Hypothalamus (tissue), 51 donors: ENCODE measurements around the gene SIK3.
"Not testable (repeated sequence)": the region's sequence is repeated elsewhere in the genome, so short reads cannot be mapped to it uniquely, and the experiment has no call there.

Experiments
- DNase-seq, 51 donors: peaks; one replicate each; lab custom pipeline; 2025; lab: John Stamatoyannopoulos, UW

Gene SIK3

DNA sequence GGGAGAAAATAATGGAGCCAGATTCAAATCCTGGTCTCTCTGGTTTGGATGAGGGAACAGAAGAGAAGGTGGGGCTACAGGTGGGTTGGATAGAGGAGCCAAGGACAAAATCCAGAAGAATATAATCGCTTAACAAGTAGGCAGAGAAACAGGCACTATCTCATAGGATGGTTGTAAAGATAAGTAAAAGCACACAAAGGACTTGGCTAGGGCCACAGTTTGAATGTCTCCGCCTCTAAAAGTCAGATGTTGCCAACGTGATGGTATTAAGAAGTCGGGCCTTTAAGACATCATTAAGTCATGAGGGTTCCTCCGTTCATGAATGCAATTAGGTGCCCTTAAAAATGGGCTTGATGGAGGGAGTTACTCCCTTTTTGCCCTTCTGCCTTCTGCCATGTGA is 42.8 kb downstream of the SIK3 start:
- DNase-seq, result no peak

DNA sequence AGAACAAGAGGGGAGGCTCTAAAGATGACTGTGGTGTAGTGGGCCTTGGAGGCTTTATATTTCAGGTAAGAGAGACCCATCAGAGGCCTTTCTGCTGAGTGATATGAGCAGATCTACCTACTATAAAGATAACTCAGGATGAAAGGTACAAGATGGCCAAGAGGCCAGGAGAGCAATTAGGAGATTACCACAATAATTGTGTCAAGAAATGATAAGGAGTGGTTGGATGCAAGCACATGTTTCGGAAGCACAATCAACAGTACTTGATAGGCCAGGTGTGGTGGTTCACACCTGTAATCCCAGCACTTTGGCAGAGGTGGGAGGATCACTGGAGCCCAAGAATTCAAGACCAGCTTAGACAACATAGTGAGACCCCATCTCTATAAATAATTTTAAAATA is 43.8 kb downstream of the SIK3 start:
- no peak for DNase-seq

DNA sequence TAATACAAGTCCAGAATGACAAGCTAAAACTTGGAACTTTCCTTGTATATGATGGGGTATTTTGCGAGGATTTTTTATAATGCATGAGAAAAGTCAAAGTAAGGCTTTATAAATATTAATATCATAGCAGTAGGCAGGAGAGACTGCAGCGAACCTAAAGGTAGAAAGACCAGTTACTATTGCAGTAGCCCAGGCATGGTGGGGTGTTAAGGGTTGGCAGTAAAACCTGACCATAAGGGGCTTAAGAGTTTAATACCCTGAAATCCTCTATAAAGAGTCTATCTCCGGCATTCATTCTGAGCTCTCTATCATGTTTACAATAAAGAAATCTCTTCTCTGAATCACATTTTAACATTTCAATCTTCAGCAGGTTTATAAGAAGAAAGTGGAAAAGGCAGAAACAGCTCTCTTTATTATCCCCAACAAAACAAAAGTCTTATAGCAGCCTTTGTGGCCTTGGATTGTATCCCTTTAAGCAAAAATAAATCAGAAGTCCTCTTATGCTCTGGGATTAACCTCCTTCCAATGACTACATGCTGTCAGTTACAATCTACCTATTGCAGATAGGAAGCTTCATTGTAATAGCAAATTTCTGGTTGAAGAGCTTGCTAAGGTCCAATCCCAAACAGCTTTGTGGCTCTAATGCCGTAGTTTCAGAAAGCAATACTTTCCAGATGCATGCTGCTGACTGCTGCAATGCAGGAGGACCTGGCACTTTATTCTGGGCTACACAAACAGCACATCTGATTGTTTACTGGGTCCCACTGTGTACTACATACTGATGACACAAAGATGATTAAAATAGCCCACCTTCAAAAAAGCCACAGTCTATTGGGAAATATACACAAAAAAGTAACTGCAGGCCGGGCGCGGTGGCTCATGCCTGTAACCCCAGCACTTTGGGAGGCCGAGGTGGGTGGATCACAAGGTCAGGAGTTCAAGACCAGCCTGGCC is 45.8 kb downstream of the SIK3 start:
- no peak for DNase-seq

DNA sequence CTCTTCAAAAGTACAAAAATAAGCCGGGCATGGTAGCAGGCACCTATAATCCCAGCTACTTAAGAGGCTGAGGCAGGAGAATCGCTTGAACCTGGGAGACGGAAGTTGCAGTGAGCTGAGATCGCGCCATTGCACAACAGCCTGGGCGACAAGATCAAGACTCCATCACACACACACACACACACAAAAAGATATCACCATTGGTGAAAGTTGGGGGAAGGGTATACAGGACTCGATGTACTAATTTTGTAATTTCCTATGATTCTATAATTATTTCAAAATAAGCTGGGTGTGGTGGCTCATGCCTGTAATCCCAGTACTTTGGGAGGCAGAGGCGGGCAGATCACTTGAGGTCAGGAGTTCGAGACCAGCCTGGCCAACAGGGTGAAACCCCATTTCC is 48.1 kb downstream of the SIK3 start:
- not testable (repeated sequence) for DNase-seq

DNA sequence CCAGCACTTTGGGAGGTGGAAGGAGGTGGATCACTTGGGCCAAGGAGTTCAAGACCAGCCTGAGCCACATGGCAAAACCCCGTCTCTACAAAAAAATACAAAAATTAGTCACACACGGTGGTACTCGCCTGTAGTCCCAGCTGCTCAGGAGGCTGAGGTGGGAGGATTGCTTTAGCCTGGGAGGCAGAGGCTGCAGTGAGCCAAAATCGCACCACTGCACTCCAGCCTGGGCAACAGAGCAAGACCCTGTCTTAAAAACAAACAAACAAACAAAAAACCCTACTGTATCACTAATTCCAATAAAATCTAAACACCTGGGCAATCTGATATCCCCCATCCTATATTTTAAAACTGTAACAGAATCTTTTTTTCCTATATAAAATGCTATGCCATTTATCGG is 51.6 kb downstream of the SIK3 start:
- DNase-seq, result not testable (repeated sequence)

DNA sequence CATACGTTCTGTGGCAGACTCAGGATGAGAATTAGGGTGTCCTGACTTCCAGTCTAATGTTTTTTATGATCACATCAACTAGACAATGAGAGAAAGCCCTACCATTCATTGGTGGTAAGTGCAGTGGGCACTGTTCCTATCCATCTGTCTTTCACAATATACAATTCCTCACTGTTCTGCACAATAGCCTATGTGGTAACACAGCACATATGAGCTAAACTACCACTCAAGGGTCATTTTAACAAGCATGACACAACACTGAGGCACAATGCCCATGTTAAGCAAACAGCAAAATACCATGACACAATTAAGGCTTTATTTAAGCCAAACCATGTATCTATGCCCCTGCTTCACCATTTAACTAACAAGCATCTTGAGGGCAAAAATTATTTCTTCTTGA is 52.3 kb downstream of the SIK3 start:
- DNase-seq, result peak in 10 of 51 donors; percentile 12 to 85 (median 44)

DNA sequence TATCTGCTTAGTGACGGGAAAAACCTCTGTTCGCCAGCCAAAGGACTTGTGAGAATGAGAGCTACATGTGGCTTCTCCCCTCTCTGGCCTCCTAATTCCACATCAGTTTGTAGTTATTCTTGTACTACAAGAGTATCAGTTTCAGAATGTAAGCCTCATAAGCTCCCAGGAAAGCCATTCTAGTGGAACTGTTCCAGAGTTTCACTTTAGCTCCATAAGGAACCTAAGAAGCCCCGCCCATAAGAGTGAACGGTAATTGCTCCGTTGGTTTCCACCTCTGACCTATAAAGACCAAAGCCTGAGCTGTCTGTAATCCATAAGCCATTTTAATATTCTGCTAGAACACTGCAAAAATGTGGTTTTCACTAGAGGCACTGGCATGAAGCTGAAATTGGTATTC is 53.0 kb downstream of the SIK3 start:
- no peak for DNase-seq

DNA sequence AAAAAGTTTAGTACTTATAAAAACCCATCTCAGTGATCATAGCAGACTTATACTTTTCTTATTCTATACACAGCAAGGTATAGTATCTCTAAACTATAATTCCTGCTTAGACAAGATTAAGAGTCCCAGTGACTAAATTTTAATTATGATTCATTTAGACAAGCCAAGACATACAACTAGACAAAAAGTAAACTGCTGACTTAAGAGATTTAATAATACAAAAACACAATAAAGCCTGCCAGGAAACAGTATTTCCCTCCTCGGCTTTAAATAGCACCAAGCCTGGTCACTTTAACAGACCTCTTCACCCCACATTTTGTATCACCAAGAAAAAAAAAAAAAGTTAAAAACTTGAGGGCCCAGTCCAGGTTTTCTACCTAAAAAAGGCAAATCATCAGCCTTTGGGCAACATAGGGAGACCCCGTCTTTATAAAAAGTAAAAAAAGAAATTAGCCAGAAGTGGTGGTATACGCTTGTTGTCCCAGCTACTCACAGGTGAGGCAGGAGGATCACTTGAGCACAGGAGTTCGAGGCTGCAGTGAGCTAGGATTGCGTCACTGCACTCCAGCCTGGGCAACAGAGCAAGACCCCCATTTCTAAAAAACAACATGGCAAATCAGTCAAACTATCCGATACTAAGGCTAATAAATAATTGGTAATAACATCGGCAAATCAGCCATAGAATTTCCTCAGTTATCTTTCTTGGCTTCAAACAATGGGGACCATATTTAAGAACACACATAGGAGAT is 53.8 kb downstream of the SIK3 start:
- no peak for DNase-seq

DNA sequence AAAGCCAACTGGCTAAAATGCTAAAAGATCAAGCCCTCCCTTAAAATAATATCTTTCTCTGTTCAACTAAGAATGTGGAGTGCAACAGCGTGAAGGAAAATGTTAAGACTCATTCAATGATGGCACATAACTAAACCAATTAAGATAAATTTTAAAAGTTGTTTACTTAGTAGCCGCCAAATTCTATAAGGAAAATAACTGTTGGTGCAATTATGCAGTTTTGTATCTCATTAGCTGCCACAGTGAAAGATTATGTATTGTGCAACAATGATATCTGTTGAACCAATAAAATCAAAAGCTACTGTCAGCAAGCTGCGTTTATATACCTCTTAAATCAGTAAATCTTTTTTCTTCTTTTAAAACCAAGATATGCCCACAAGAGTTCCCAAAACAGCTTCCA is 55.5 kb downstream of the SIK3 start:
- DNase-seq, result no peak

DNA sequence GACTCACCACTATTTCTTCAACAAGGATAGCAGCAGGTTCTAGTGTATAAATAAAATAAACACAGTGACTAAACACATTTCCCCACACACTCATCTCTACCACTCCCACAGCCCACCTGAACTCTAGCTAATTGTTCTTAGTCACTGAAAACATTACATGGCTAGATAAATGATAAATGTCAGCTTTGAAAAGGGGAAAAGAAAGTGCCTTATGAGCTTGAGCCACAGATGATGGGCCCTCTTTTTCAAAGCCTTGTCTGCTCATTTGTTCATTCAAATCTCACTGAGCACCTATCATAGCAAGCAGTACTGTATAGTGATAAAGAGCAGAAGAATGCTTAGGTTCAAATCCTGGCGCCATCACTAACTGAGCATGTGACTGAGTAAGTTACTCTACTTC is 58.3 kb downstream of the SIK3 start:
- DNase-seq, result no peak

DNA sequence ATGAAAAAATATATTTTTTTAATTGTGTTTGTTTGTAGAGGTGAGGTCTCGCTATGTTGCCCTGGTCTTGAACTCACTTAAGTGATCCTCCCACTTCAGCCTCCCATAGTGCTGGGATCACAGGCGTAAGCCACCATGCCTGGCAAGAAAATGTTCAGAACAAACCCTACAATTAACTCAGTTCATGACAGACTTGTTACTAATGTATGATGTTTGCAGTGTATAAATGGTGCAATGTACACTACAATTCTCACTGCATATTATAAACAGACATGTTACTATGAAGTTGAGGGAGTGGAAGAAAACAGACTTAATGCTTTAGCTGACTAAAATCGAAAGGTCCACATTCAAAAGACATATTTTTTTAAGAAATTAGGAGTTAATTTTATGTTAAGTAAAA is 59.0 kb downstream of the SIK3 start:
- no peak for DNase-seq

DNA sequence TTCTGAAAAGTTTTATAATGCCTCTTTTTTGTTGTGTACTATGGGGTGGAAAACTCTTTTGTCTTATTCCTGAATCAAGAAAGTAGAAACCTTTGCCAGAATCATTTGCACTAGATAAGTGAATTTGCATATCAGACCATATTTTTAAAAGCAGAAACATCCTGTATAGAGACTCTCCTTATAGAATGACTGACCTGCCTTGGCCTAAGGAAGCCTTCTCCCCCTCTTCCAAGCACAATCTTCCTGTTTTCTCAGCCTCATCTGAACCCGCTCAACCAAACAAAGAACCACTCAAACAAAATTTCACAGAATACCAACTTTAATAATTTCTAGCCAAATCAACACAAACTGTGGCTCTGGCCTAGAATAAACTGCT is 60.3 kb downstream of the SIK3 start:
- DNase-seq, result no peak

DNA sequence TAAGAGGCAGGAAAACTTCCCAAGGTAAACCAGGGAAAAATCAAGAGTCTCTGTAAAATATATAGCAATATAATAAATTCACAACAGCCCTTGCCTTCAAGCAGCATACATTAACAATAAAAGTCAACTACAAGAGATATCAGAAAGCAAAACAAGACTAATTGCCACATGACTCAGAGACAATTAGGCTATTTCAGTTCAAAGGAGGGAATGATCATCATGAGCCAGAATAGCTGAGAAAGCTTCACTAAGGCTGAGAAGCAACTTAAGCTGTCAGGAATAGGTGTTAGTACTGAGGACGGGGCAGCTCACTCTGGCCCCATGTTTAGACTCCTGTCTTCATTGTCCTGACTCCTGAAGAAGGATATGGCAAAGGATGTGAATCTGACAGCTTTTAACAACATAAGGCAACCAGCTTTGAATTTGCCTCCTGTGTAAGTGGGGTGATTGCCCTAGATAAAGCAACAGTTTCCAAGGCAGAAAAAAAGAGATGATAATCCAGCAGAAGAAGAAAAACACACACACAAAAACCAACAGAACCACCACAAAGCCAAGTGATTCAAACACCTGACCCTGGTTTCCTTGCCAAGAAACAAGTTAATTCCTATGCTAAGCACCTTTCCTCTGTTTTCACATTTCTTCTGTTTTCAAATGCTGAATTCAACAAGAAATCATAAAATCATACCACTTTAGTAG is 60.8 kb downstream of the SIK3 start:
- peak in 1 of 51 donors; percentile 81 for DNase-seq

DNA sequence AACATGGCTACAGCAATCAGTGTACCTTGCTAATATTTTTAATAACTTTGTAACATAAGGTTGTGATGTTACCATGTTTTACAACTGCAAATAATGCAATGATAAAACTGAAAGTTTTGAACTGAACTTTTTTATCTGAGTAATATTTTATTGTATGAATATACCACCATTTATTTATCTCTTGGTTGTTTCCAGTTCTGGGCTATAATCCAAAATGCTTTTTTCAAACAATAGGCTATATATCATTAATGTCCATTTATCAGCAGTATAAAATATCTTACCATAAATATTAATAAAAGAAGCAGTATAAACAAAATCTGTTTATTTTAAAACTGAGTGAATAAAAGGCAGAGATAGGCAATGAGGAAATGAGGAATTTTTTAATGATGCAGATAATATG is 63.3 kb downstream of the SIK3 start:
- DNase-seq, result no peak

DNA sequence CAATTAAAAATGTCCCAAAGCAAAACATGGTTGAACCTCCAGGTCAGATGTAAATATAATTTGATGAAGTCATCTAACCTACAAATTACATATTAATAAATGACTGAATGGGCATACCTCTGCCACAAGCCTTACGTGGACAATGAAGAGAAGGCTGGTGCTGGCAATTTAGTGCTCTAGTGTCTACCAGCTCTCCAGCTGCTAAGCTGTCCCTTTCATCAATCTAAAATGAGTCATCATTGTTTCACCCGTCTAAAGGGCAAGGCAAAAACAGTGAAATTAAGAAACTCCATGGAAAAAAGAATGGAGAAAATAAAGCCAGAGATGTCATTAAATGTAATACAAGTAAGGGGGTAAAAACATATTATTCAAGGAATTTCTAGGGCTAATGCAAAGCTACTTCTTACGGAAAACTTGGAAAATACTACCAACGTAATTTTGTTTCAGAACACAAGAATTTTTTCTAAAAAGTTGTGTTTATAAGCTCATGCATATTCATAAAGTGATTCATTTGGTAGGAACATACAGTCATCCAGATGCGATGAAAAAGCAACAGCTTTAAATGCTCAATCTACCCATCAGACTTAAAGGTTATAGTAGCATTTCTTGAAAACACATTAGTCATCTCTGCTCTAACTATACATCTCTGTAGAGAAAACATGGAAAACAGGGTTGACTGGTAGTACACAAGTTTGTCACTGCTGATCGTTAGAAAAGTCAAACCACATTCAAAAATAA is 71.5 kb downstream of the SIK3 start:
- DNase-seq, result no peak

DNA sequence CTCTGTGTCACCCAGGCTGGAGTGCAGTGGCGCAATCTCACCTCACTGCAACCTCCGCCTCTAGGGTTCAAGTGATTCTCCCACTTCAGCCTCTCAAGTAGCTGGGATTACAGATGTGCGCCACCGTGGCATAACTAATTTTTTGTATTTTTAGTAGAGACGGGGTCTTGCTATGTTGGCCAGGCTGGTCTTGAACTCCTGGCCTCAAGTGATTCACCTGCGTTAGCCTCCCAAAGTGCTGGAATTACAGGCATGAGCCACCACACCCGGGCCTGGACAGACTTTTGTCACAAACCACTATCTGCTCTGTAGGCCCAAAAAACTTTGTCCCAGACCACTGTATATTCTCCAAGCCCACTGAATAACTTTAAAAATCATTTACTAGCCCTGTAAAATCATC is 74.5 kb downstream of the SIK3 start:
- DNase-seq, result not testable (repeated sequence)

DNA sequence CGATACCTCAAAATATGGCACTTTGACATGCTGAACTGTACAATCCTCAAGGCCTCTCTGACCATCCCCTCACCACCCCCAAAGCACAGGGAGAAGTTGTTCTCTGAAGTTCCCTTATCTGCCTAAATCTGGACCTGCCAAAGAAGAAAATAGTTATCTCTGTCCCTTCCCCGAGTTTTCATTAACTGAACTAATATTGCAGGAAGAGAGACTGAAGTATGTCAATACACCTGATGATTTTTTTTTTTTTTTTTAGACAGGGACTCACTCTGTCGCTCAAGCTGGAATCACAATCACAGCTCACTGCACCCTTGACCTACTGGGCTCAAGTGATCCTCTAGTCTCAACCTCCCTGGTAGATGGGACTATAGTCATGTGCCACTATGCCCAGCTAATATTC is 75.0 kb downstream of the SIK3 start:
- no peak for DNase-seq

DNA sequence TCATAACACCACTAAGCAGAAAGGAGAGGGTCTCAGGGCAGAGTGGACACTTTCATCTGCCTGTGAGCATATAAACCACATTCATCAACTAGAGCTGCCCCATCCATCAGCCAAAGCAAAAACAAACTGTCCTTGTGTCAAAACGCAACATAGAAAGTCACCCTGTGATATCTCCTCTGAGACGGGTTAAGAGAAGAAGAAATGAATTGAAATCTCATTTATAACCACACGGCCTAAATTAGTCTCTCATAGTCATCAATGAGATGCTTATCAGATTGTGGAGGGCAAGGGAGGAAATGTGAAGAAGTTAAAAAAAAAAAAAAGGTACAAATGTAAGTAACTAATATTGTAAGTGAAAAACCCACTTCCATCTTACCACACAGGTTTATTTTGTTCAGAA is 75.7 kb downstream of the SIK3 start:
- peak in 1 of 51 donors; percentile 39 for DNase-seq

DNA sequence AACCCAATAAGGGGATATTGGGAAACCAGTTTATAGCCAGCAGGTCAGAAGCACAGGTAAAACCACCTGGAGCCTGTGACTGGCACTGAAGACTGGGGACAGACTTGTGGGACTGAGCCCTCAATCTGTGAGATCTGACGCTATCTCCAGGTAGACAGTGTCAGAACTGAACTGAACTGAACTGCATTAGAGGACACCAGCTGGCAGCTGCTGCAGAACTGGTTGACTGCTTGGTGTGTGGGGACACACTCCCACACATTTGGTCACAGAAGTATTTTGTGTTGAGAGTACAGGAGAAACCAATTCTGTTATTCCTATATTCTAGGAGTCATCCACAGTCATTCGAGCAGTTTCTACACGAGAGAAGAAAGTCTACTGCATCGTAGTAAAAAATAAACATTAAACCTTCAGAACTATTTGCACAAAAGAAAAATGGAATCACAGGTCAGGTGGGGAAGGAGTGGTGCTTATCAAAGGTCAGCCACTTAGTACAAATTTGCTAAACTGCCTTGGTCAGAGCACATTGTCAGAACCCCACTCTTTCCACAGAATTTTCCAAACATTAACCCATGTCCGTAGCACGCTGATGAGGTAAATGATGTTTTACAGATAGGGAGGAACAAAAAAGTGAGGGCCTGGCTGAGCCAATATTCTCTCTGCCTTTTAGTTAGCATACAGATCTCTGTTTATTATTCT is 77.2 kb downstream of the SIK3 start:
- no peak for DNase-seq

DNA sequence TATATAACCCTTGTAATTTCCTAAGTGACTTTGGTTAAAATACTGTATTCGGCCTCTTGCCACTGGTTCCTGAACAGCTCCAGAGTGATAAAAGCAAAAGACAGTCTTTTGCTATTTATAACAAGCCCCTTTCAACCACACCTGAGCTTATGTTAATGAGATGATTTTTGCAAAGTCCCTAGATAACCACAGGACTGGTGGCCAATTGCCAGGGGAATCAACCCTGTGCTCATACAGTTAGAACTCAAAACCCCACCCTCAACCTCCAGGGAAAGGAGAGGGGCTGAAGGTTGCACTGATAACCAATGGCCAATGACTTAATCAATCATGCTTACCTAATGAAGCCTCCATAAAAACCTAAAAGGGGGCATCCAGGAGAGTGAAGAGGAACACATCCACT is 77.9 kb downstream of the SIK3 start:
- no peak for DNase-seq
